ENCODE data around the gene RNF144B. TPM values are rescaled to one million over a fixed set of nuclear protein-coding genes. Genes with fewer than 3 reads are reported as not detected.

RNF144B gene
- total RNA-seq, 1 experiment from 2014 or later, result 2.3 TPM

GRCh38 chr6:18472941-18473340 is 85.8 kb downstream of the RNF144B start:
- no peak overlapping the region for H3K23ac ChIP-seq (ENCODE audit: insufficient read length, low read depth, low read length)
- H3K4me1 ChIP-seq (ENCODE audit: insufficient read depth, low read length), result no peaks in the 10 kb centered on the region
- H3K4ac ChIP-seq (ENCODE audit: low read depth, low read length), result no peak overlapping the region
- H2AK5ac ChIP-seq (ENCODE audit: insufficient read length, low read length), result no peak overlapping the region
- H3K56ac ChIP-seq (ENCODE audit: insufficient read length, low read depth, low read length), result no peak overlapping the region
- no peak overlapping the region for H3K9ac ChIP-seq (ENCODE audit: extremely low read depth, insufficient read length, low read length)
- H3K9me3 ChIP-seq (ENCODE audit: control insufficient read depth, low read depth, low read length), result no peaks in the 10 kb centered on the region
- H3K4me2 ChIP-seq (ENCODE audit: insufficient read depth, insufficient read length, low read length), result no peak overlapping the region
- no peak overlapping the region for H3K27ac ChIP-seq (ENCODE audit: insufficient read length, low read depth, low read length)
- H2BK120ac ChIP-seq (ENCODE audit: low read depth, low read length, poor library complexity, severe bottlenecking), result no peak overlapping the region
- no peak overlapping the region for H3K18ac ChIP-seq (ENCODE audit: insufficient read length, low read depth, low read length)
- no peak overlapping the region for H2BK20ac ChIP-seq (ENCODE audit: low read depth, low read length, poor library complexity, severe bottlenecking)
- no peak overlapping the region for H4K5ac ChIP-seq (ENCODE audit: insufficient read length, low read depth, low read length)
- H3K9me3 Mint-ChIP-seq, result no peaks in the 10 kb centered on the region
- no peaks in the 10 kb centered on the region for H3K23me2 ChIP-seq (ENCODE audit: insufficient read length, low read depth, low read length, poor library complexity, severe bottlenecking)
- no peaks in the 10 kb centered on the region for H3K27me3 Mint-ChIP-seq (ENCODE audit: low read depth)
- H3K79me2 ChIP-seq (ENCODE audit: insufficient read depth, low read length), result no peaks in the 10 kb centered on the region
- no peak overlapping the region for H2AFZ ChIP-seq (ENCODE audit: low read length)
- H4K91ac ChIP-seq (ENCODE audit: insufficient read length, low read depth, low read length), result no peak overlapping the region
- H3K79me1 ChIP-seq (ENCODE audit: insufficient read depth, low read depth, low read length, poor library complexity, severe bottlenecking), result no peaks in the 10 kb centered on the region
- H3K27me3 ChIP-seq (ENCODE audit: insufficient read depth, low read length), result no peaks in the 10 kb centered on the region
- DNase-seq, result no peak
- H3T11ph ChIP-seq (ENCODE audit: low read length), result no peak overlapping the region
- H3K4me3 Mint-ChIP-seq, result no peak overlapping the region
- H2BK15ac ChIP-seq (ENCODE audit: low read depth, low read length), result no peak overlapping the region
- H3K36me3 Mint-ChIP-seq (ENCODE audit: insufficient read depth in 1 of 3, low read depth in 3 of 3), result no peaks in the 10 kb centered on the region
- H2BK5ac ChIP-seq (ENCODE audit: insufficient read length, low read length), result no peak overlapping the region
- peaks cover 7% of the 10 kb centered on the region in 2 experiments for H3K4me1 Mint-ChIP-seq
- no peak overlapping the region for H2BK12ac ChIP-seq (ENCODE audit: insufficient read length, low read depth, low read length)
- no peak for TF ChIP-seq CTCF (conservative IDR thresholded peaks at IDR 0.05)
- H3K27ac Mint-ChIP-seq, result no peak overlapping the region
- H4K20me1 ChIP-seq (ENCODE audit: control insufficient read depth, insufficient read depth, insufficient read length), result no peaks in the 10 kb centered on the region
- H4K8ac ChIP-seq (replicated peaks; ENCODE audit: insufficient read length, low read depth, low read length), result no peak overlapping the region
- no peak overlapping the region for H3K14ac ChIP-seq (ENCODE audit: insufficient read depth, low read length)
- no CpG with 5 or more reads among the region's 2 CpGs for WGBS (ENCODE audit: extremely low coverage, insufficient read length, low lambda C conversion rate)

Data from H9 (cell line).